NT2/D1 (cell line): ENCODE measurements around the gene MAP3K4.
"Not testable (repeated sequence)": the region's sequence is repeated elsewhere in the genome, so short reads cannot be mapped to it uniquely, and the experiment has no call there.

Experiments used
- DNase-seq: peaks from one replicate; pipeline ENCODE4 v3.0.0-alpha.2; 2011; ENCODE audit warnings: low read depth, low spot score
- H3K27me3 ChIP-seq: 2 replicates; pipeline ENCODE4 v1.6.0; 2011; ENCODE audit warnings: mild to moderate bottlenecking; ENCODE audit not compliant: insufficient read length, insufficient read depth
- H3K36me3 ChIP-seq: 2 replicates; pipeline ENCODE4 v1.6.1; 2011; ENCODE audit warnings: mild to moderate bottlenecking, low read length, mixed read lengths; ENCODE audit not compliant: insufficient read depth, insufficient read length
- H3K4me1 ChIP-seq: 2 replicates; pipeline ENCODE4 v1.5.1; 2011; ENCODE audit not compliant: insufficient read depth, insufficient read length
- H3K4me3 ChIP-seq: 2 replicates; pipeline ENCODE4 v1.5.1; 2011; ENCODE audit warnings: low read depth; ENCODE audit not compliant: insufficient read length
- H3K9ac ChIP-seq: 2 replicates; pipeline ENCODE4 v1.6.0; 2011; ENCODE audit warnings: low read depth; ENCODE audit not compliant: insufficient read length
- H3K9me3 ChIP-seq: 2 replicates; pipeline ENCODE4 v1.5.1; 2011; ENCODE audit warnings: mild to moderate bottlenecking, low read length; ENCODE audit not compliant: insufficient read depth
- SUZ12 ChIP-seq: IDR thresholded peaks from 2 replicates; pipeline ENCODE4 v1.6.1; 2011; ENCODE audit not compliant: insufficient read length, insufficient read depth; ENCODE audit errors: extremely low read depth
- YY1 ChIP-seq: IDR thresholded peaks from 2 replicates; pipeline ENCODE4 v1.6.1; 2011; ENCODE audit not compliant: insufficient read length, insufficient read depth
- ZNF274 ChIP-seq: IDR thresholded peaks from 2 replicates; pipeline ENCODE4 v1.6.1; 2011; ENCODE audit warnings: mild to moderate bottlenecking, low read depth, low read length

MAP3K4 gene

DNA sequence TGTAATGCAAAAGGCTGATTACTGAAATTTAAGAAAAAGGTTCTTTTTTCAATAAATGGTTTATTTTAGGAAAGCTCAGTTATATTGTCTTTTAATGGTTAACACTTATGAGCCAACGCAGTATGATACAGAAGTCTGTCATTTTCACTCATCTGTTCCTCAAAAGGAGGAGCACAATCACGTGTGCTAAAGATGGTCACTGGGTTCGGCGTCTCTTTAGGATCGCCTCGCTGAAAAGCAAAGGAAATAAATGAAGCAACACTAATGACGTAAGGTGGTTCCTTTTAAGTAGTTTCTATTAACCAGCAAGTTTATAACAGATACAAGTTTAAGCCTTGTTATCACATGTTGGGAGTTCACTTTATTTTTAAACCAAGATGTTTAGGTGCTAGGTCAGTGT lies 125.7 kb downstream of the MAP3K4 start:
- H3K4me1 ChIP-seq, result no peaks in the 10 kb centered on the region
- H3K9ac ChIP-seq, result no peak overlapping the region
- H3K9me3 ChIP-seq, result 0 out of 2 replicates have a peak, but pooled peaks cover under 1% of the 10 kb centered on the region
- peaks cover 53% of the 10 kb centered on the region for H3K36me3 ChIP-seq
- no peak for TF ChIP-seq SUZ12
- no peak for TF ChIP-seq YY1
- TF ChIP-seq ZNF274, result no peak
- H3K27me3 ChIP-seq, result no peaks in the 10 kb centered on the region
- no peak for DNase-seq
- no peak overlapping the region for H3K4me3 ChIP-seq

DNA sequence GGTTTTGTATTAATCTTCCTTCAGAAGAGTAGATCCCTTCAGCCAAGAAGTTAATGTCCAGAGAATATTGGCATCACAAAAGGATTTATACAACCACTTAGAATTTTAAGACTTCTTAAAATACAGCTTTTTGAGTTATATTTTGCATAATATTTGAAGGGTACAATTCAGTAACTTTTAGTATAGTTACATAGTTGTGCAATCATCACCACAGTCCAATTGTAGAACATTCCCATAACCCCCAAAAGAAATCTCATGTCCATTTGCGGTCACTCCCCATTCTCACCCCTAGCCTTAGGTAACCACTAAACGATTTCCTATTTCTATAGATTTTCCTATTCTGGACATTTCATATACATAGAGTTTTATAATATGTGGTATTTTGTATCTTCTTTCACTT lies 126.4 kb downstream of the MAP3K4 start:
- no peaks in the 10 kb centered on the region for H3K27me3 ChIP-seq
- no peak overlapping the region for H3K9ac ChIP-seq
- no peak overlapping the region for H3K4me3 ChIP-seq
- TF ChIP-seq YY1 (no peak), ZNF274 (no peak), SUZ12 (no peak)
- DNase-seq, result no peak
- H3K9me3 ChIP-seq, result peaks cover 7% of the 10 kb centered on the region; the same call in 1 of the 2 replicates
- no peaks in the 10 kb centered on the region for H3K4me1 ChIP-seq
- H3K36me3 ChIP-seq, result peaks cover 47% of the 10 kb centered on the region

GRCh38 chr6:161123319-161123718 lies 131.8 kb downstream of the MAP3K4 start:
- DNase-seq, H3K4me1 ChIP-seq, H3K27me3 ChIP-seq, H3K9ac ChIP-seq, H3K36me3 ChIP-seq, H3K4me3 ChIP-seq: not testable (repeated sequence)
- H3K9me3 ChIP-seq, result peaks cover 27% of the 10 kb centered on the region

DNA sequence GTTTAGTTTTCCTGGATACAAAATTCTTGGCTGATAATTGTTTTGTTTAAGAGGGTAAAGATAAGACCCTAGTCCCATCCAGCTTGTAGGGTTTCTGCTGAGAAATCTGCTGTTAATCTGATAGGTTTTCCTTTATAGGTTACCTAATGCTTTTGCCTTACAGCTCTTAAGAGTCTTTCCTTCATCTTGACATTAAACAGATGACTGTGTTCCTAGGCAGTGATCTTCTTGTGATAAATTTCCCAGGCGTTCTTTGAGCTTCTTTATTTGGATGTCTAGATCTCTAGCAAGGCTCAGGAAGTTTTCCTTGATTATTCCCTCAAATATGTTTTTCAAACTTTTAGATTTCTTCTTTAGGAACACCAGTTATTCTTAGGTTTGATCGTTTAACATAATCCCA lies 134.0 kb downstream of the MAP3K4 start:
- no peak overlapping the region for H3K9ac ChIP-seq
- no peak overlapping the region for H3K4me3 ChIP-seq
- H3K4me1 ChIP-seq, result no peaks in the 10 kb centered on the region
- H3K36me3 ChIP-seq, result peaks cover 4% of the 10 kb centered on the region
- TF ChIP-seq YY1 (no peak), ZNF274 (no peak), SUZ12 (no peak)
- H3K9me3 ChIP-seq, result peaks cover 27% of the 10 kb centered on the region
- no peaks in the 10 kb centered on the region for H3K27me3 ChIP-seq
- no peak for DNase-seq

GRCh38 chr6:161127071-161127740 lies 135.6 kb downstream of the MAP3K4 start:
- H3K36me3 ChIP-seq, result peaks cover 10% of the 10 kb centered on the region
- no peak overlapping the region for H3K4me3 ChIP-seq
- no peak for TF ChIP-seq SUZ12
- no peak for TF ChIP-seq ZNF274
- TF ChIP-seq YY1, result no peak
- H3K27me3 ChIP-seq, result no peaks in the 10 kb centered on the region
- H3K9ac ChIP-seq, result no peak overlapping the region
- peaks cover 27% of the 10 kb centered on the region for H3K9me3 ChIP-seq
- DNase-seq, result no peak
- H3K4me1 ChIP-seq, result no peaks in the 10 kb centered on the region

DNA sequence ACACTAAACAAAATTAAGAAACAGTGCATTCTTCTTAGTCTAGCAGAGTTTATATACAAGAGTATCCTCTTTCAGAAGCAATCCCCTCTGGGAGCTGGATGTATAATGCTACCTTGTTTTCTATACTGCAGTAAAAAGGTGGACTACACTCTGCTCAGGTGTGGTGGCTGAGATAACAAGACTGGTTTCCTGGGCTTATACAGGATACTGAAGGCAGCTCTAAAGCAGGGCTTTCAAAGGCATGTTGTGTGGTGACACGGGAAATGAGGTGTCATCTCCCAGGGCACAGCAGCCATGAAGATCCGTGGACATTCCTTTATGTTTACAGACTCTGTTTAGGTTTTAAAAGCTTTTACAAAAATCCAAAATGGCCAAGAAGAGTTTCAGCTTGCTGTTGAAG lies 136.7 kb downstream of the MAP3K4 start:
- H3K4me1 ChIP-seq, result no peaks in the 10 kb centered on the region
- no peak for DNase-seq
- H3K36me3 ChIP-seq, result peaks cover 19% of the 10 kb centered on the region
- H3K9me3 ChIP-seq, result peaks cover 18% of the 10 kb centered on the region
- TF ChIP-seq ZNF274, result no peak
- no peak for TF ChIP-seq YY1
- TF ChIP-seq SUZ12, result no peak
- no peak overlapping the region for H3K9ac ChIP-seq
- no peak overlapping the region for H3K4me3 ChIP-seq
- no peaks in the 10 kb centered on the region for H3K27me3 ChIP-seq

GRCh38 chr6:161128680-161129196 lies 137.2 kb downstream of the MAP3K4 start:
- H3K9me3 ChIP-seq, result peaks cover 13% of the 10 kb centered on the region

DNA sequence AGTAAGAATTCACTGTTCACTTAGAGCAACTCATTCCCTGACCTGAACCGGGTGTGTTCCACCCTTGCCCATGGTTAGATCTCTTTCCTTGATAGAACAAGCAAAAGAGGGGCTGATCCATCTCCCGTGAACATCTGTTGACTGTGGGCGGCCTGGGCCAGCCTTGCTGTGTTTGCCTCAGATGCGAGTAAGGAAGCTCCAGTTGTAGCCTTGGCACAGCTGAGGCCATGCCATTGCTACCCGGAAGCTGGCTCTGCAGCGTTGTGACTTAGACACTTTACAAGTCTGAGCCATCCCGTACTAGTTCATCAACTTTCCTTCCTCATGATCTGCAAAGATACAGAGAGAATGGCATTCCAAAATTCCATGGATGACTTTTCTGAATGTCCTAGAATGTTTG lies 139.0 kb downstream of the MAP3K4 start:
- H3K4me3 ChIP-seq, result no peak overlapping the region
- no peak overlapping the region for H3K9ac ChIP-seq
- H3K4me1 ChIP-seq, result no peaks in the 10 kb centered on the region
- H3K27me3 ChIP-seq, result no peaks in the 10 kb centered on the region
- H3K36me3 ChIP-seq, result peaks cover 39% of the 10 kb centered on the region
- DNase-seq, result no peak
- TF ChIP-seq SUZ12 (no peak), YY1 (no peak), ZNF274 (no peak)
- H3K9me3 ChIP-seq, result peaks cover 3% of the 10 kb centered on the region; the same call in 1 of the 2 replicates

More at GRCh38 chr6:161128680-161129196, 137.2 kb downstream of the MAP3K4 start:
- no peak for DNase-seq
- Histone ChIP-seq H3K4me1 (no peaks in the 10 kb centered on the region), H3K9ac (no peak overlapping the region), H3K4me3 (no peak overlapping the region), H3K36me3 (peaks cover 24% of the 10 kb centered on the region), H3K27me3 (no peaks in the 10 kb centered on the region)
- TF ChIP-seq YY1 (no peak), ZNF274 (no peak), SUZ12 (no peak)
